Measurements from ENCODE around the gene MFSD2B.

MFSD2B gene, protein sequence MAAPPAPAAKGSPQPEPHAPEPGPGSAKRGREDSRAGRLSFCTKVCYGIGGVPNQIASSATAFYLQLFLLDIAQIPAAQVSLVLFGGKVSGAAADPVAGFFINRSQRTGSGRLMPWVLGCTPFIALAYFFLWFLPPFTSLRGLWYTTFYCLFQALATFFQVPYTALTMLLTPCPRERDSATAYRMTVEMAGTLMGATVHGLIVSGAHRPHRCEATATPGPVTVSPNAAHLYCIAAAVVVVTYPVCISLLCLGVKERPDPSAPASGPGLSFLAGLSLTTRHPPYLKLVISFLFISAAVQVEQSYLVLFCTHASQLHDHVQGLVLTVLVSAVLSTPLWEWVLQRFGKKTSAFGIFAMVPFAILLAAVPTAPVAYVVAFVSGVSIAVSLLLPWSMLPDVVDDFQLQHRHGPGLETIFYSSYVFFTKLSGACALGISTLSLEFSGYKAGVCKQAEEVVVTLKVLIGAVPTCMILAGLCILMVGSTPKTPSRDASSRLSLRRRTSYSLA

DNA sequence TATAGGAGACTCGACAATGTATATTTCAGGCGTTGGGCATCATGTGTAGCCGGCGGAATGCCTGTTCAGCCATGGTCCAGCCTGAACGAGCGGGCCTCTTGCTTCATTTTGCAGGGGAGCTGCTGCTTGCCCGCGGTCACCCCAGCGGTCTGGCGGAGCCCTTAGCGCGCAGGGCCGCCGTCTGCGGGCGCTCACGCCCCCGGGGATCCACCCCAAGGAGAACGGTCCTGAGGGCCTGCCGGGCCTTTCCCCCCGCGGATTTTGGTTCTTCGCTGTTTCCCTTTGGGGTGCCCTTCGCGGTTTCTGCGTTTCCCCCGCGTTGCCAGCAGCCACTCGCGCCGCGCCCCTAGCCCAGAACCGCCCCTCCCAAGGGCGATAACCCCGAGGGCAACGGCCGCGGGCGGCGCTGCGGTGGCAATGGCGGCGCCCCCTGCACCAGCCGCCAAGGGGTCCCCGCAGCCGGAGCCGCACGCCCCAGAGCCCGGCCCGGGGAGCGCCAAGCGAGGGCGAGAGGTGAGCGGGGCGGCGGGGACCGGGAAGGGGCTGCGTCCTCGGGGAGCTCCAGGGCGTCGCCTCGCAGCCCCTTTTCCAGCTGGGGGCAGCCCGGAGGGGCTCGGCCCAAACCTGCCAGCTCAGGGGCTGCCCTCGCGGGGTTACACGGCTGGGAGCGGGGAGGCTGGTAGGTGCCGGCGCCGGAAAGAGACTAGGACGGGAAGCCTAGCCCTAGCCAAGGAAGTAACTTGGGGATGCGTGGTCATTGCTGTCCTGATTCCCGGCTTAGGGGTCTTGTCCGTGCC is at the start of gene MFSD2B:
TSS of gene MFSD2B (plus strand) at position 406 of the 797 bp plus-strand sequence. CDS start at position 418, 12 bp downstream.
- FAIRE-seq: no peak
- DNase-seq (ENCODE audit: insufficient read length, low spot score): no peak
- no peak for TF ChIP-seq POLR2A (IDR thresholded peaks at IDR 0.05; ENCODE audit: low read depth, low read length)

DNA sequence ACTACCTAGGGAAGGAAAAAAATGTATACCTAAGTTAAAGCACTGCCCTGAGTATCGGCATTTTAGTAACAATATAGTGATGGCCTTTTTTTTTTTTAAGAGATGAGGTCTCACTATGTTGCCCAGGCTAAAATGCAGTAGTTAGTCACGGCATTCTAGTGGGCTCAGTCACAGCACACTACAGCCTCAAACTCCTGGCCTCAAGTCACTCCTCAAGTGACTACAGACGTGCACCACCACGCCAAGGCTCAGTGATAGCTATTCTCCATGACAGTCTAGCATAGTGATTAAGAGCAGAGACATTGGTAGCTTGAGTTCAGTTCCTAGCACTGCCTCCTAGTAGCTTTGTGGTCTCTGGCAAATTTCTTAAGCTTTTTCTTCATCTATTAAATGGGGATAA is 42.0 kb upstream of the MFSD2B start:
- no peak for TF ChIP-seq POLR2A (IDR thresholded peaks at IDR 0.05; ENCODE audit: low read depth, low read length)
- DNase-seq (ENCODE audit: insufficient read length, low spot score): no peak
- FAIRE-seq: no peak

DNA sequence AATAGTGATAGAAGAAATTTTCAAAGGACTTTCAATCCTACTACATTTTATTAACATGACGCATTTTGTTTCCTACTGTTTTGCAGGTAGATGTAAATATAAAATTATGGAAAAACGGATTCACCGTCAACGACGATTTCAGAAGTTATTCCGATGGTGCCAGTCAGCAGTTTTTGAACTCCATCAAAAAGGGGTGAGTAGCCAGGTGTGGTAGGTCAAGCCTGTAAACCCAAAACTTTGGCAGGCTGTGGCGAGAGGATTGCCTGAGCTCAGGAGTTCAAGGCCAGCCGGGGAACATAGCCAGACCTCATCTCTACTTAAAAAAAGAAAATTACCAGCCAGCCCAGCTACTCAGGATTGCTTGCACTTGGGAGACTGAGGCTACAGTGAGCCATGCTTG is 33.0 kb upstream of the MFSD2B start:
- no peak for FAIRE-seq
- no peak for TF ChIP-seq POLR2A (IDR thresholded peaks at IDR 0.05; ENCODE audit: low read depth, low read length)
- no peak for DNase-seq (ENCODE audit: insufficient read length, low spot score)

DNA sequence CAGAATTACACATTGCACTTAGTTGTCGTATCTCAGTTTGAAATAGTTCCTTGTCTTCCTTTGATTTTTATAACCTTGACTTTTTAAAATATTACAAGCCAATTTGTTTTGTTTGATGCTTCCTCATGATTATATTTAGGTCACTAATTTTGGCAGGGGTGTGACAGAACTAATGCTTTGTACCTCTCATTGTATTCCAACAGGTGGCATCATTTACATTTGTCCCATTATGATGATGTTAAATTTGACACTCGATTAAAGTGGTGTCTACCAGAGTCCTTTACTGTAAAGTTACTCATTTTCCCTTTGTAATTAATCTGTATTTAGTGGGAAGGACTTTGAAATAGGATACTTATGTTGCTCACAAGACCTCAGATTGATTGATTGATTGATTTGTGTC is 21.5 kb upstream of the MFSD2B start:
- FAIRE-seq (peak; percentile 94), DNase-seq (ENCODE audit: insufficient read length, low spot score) (no peak)
- TF ChIP-seq POLR2A (IDR thresholded peaks at IDR 0.05; ENCODE audit: low read depth, low read length): no peak

DNA sequence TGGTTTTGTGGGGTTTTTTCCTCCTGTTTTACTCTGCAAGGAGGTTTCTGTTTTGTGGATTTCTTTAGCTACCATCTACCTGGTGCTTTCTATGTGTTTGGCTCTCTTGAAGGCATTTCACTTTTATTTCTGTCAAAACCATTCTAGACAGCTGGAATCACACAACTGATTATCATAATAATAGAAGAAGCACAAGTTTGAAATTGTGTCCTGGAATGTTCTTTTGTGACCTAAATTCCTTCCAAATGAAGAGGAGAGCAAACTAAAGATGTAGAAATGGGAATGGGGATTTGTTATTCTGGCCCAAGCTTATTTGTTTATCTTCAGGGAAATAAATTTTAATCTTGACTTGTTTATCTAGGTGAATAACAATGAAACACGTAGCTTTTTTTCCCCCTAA is 17.0 kb upstream of the MFSD2B start:
- FAIRE-seq (no peak), DNase-seq (ENCODE audit: insufficient read length, low spot score) (no peak)
- no peak for TF ChIP-seq POLR2A (IDR thresholded peaks at IDR 0.05; ENCODE audit: low read depth, low read length)

DNA sequence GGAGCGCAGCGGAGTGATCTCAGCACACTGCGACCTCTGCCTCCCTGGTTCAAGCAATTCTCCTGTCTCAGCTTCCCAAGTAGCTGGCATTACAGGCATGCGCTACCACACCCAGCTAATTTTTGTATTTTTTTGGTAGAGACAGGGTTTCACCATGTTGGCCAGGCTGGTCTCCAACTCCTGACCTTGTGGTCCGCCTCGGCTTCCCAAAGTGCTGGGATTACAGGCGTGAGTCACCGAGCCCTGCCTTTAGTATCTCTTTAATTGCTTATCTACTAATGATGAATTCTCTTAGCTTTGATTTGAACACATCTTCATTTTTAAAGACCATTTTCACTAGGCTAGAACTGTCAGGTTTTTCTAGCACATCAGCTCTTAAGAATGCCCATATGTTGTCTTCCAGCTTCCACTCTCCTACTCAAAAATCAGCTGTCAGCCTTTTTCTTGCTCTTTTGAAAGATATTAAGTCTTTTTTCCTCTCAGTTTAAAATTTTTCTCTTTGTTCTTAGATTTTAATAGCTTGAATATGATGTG is 16.1 kb upstream of the MFSD2B start:
- FAIRE-seq (no peak), DNase-seq (ENCODE audit: insufficient read length, low spot score) (no peak)
- TF ChIP-seq POLR2A (IDR thresholded peaks at IDR 0.05; ENCODE audit: low read depth, low read length): no peak

DNA sequence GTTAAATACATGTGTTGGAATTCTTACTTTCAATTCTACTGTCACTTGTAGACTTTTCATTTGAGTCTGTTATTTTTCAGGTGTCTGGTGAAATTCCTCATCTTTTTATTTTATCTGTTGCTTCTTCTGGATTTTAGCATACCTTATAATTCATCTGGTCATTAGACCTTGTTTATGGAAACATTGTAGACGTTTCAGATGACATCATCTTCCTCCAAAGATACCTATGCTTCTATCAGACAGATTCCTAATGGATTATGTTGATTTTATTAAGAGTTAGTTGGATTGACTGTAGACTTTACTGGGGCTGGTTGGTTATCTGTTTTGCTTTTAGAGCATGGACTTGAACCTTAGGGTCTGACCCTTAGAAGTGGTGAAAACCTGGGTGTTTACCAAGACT is 15.3 kb upstream of the MFSD2B start:
- DNase-seq (ENCODE audit: insufficient read length, low spot score) (no peak), FAIRE-seq (no peak)

DNA sequence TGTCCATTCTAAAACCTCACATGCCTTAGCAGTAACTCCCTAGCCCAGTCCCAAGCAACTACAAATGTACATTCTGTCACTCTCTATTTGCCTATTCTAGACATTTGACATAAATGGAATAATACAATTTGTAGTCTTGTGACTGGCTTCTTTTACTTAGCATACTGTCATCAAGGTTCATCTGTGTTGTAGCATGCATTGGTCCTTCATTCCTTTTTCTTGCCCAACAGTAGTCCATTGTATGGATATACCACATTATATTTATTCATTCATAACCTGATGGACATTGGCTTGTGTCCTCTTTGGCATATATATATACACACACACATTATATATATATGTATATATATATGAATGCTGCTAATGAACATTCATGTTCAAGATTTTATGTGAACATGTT is 2.2 kb upstream of the MFSD2B start:
- TF ChIP-seq POLR2A (IDR thresholded peaks at IDR 0.05; ENCODE audit: low read depth, low read length): no peak
- FAIRE-seq (no peak), DNase-seq (ENCODE audit: insufficient read length, low spot score) (no peak)

More for the DNA sequence above, 15.3 kb upstream of the MFSD2B start:
- TF ChIP-seq POLR2A (IDR thresholded peaks at IDR 0.05; ENCODE audit: low read depth, low read length): no peak

DNA sequence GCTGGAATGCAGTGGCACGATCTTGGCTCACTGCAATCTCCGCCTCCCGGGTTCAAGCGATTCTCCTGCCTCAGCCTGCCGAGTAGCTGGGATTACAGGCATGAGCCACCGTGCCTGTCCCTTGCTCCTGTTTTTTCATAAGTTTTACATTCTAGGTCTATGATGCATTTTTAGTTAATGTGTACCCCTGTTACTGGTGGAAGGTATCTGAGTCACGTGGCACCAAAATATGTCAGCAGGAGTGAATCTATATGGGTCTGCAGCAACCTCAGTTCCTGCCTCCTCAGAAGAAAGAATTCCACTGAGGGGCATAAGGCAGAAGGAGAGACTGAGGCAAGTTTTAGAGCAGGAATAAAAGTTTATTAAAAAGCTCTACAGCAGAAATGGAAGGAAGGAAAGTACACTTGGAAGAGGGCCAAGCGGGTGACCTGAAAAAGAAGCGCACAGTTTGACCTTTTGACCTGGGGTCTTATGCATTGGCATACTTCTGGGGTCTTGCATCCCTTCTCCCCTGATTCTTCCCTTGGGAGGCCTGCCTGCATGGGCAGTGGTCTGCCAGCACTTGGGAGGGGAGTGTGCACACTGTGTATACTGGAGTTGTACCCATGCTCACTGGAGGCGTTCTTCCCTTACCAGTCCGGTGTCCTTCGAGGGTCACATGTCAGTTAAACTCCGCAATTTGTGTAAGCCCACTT is 1.1 kb upstream of the MFSD2B start:
- no peak for TF ChIP-seq POLR2A (IDR thresholded peaks at IDR 0.05; ENCODE audit: low read depth, low read length)
- DNase-seq (ENCODE audit: insufficient read length, low spot score) (no peak), FAIRE-seq (no peak)

DNA sequence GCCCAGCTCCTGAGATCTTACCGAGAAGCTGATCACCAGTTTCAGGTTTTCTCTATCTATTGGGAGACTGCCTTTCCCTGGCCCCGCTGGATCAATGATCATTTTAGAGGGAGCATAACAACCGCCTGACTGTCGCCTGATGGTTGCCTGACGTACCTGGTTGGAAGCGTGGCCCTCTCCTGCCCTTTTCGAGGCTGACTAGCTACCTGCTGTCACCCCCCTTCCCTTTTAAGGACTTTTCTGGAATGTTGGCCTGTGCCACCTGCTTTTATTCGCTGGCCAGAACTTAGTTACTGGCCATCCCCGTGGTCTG is 562 bp upstream of the MFSD2B start:
- FAIRE-seq: no peak
- no peak for DNase-seq (ENCODE audit: insufficient read length, low spot score)
- TF ChIP-seq POLR2A (IDR thresholded peaks at IDR 0.05; ENCODE audit: low read depth, low read length): no peak

DNA sequence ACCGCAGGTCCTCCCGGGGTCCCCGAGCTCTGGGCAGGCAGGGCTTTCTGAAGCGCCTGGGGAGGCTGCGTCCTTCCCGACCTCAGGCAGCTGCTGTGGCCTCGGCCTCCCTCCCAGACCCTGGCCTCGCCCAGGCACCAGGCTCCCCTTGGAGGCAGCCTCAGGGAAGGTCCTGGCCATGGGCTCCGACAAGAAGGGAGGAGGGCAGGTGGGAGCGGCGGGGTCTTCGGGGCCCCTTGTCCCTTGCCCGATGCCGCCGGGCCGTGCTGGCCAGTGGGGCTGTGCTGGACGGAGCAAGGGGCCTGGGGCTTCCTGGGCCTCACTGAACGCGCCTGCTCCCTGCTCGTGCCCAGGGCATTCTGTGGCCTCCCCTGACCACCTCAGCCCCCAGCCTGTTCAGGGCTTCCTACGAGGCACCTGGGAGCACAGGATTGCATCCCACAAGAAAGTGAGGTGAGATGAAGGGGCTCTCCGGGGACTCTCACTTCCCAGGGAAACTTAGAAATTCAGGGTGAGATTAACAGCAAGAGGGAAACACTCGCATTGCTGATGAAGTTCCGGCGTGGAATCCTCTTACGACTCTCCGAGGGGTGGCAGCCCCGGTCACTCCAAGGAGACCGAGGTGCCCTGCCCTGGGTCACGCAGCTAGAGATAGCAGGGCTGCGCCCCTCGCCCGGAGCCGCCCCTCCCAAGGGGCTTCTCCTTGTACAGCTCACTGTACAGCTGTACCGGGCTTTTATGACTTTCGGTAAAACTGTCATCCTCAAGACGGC is 778 bp downstream of the MFSD2B start:
- FAIRE-seq: no peak
- no peak for DNase-seq (ENCODE audit: insufficient read length, low spot score)
- TF ChIP-seq POLR2A (IDR thresholded peaks at IDR 0.05; ENCODE audit: low read depth, low read length): no peak

DNA sequence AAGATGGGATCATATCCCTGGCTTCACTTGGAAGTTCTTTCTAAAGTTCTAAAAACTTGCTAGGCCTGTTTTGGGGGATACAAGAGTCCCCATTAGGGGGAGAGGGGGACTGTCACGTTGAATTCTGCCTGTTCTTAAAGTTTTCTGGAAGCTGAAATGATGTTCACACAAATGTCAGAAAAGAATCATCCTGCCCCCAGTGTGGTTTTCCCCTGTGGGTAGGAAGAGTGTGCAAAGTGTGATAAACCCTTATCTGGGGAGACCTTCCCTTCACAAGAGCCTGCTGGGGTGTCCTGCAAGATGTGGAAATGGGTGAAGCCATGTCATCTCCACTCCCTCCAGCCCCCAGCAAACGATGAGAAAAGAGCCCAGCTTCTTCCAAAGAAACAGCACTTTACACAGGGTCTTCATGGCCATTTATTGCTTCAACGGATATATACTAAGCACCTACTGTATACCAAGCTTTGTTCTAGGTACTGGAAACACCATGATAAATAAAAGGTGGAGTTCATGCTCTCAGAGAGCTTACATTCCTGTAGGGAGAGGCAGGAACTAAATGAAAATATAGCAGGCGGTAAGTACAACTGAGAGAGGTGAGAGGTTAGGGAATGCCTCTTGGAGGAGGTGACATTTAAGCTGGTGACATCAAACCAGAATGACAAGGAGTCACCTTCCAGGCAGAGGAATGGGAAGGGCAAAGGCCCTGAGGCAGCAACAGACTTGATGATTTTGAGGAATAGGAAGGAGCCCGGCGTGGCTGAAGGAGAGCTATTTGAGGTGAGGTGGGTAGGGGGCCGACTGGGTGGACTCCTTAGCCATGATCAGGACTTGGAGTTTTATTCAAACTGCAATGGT is 1.6 kb downstream of the MFSD2B start:
- no peak for FAIRE-seq
- TF ChIP-seq POLR2A (IDR thresholded peaks at IDR 0.05; ENCODE audit: low read depth, low read length): no peak
- DNase-seq (ENCODE audit: insufficient read length, low spot score): no peak

Measured in H54 (cell line).